A549 (cell line): ENCODE data around the gene RHOD. TPM values are rescaled to one million over a fixed set of nuclear protein-coding genes. Genes with fewer than 3 reads are reported as not detected.

ENCODE experiments used
- ATAC-seq, 2 experiments: fragments of 200-7000 bp in 1 of 2; fragments of >200 bp in 1 of 2; cut with Nextera tagmentation in 1 of 2; cut with Tn5 transposase in 1 of 2; 3 replicates each; pipeline versions ENCODE4 v1.8.0 to v1.9.1; 2018 to 2020; ENCODE audit warnings: mild to moderate bottlenecking in 1 of 2, moderate library complexity in 1 of 2
- CTCF ChIA-PET: fragments of 300-600 bp; sonication (Branson Sonifier 250); formaldehyde crosslinking; extraction: SDS; loops from one replicate; lab custom pipeline; 2021; ENCODE audit warnings: antibody characterized with exemption, inconsistent platforms; lab: Yijun Ruan, JAX
- POLR2A ChIA-PET: fragments of 350-600 bp; formaldehyde crosslinking; extraction: SDS; loops from one replicate; lab custom pipeline; 2021; ENCODE audit warnings: antibody characterized with exemption, inconsistent platforms; lab: Yijun Ruan, JAX
- DNase-seq, 2 experiments: peaks; one replicate each; pipeline versions ENCODE4 v3.0.0 to v3.0.0-alpha.2; 2011 to 2016; ENCODE audit warnings: low read depth in 1 of 2, low spot score in 1 of 2
- FAIRE-seq: peaks from 2 replicates; lab custom pipeline; 2011; peaks lifted over from hg19 to GRCh38; lab: Jason Lieb, UNC
- H3K27ac ChIP-seq, 2 experiments: fragments of >200 bp; sonication (Bioruptor Twin); formaldehyde crosslinking; 3 replicates each; pipeline ENCODE4 v1.5.1; 2016 to 2017
- H3K4me1 ChIP-seq: fragments of >200 bp; sonication (Bioruptor Twin); formaldehyde crosslinking; 3 replicates; pipeline ENCODE4 v1.6.1; 2016
- H3K4me2 ChIP-seq: fragments of >200 bp; sonication (Bioruptor Twin); formaldehyde crosslinking; 3 replicates; pipeline ENCODE4 v1.6.1; 2016
- H3K4me3 ChIP-seq: fragments of >200 bp; sonication (Bioruptor Twin); formaldehyde crosslinking; 3 replicates; pipeline ENCODE4 v1.5.1; 2016
- H3K9me3 ChIP-seq: fragments of >200 bp; sonication (Bioruptor Twin); formaldehyde crosslinking; 3 replicates; pipeline ENCODE4 v1.6.1; 2016
- ATOH8 ChIP-seq: fragments of 250-450 bp; sonication (Bioruptor Pico); IDR thresholded peaks from 2 replicates; pipeline ENCODE4 v1.5.0; 2020; ENCODE audit warnings: low read depth, mild to moderate bottlenecking, moderate library complexity
- E2F6 ChIP-seq: IDR thresholded peaks from 2 replicates; pipeline ENCODE4 v1.6.1; 2012; ENCODE audit warnings: low read depth, borderline replicate concordance
- EHF ChIP-seq: fragments of 250-450 bp; sonication (Bioruptor Pico); IDR thresholded peaks from 2 replicates; pipeline ENCODE4 v1.5.0; 2020; ENCODE audit warnings: mild to moderate bottlenecking
- EHMT2 ChIP-seq: fragments of 200-600 bp; sonication (generic); IDR thresholded peaks from 2 replicates; pipeline ENCODE4 v1.6.1; 2016; ENCODE audit warnings: antibody characterized with exemption, low read depth, mild to moderate bottlenecking, moderate library complexity
- ELK1 ChIP-seq: fragments of 150-350 bp; IDR thresholded peaks from 2 replicates; pipeline ENCODE4 v1.6.1; 2014; ENCODE audit warnings: low read depth, mild to moderate bottlenecking, low read length
- FOSB ChIP-seq: fragments of 250-450 bp; sonication (Bioruptor Pico); IDR thresholded peaks from 2 replicates; pipeline ENCODE4 v1.5.0; 2020; ENCODE audit warnings: mild to moderate bottlenecking, moderate library complexity
- HDAC2 ChIP-seq: fragments of 200-600 bp; sonication (generic); IDR thresholded peaks from 2 replicates; pipeline ENCODE4 v1.6.1; 2016
- HES2 ChIP-seq: fragments of >200 bp; sonication (Bioruptor Twin); formaldehyde crosslinking; IDR thresholded peaks from 2 replicates; pipeline ENCODE4 v1.6.1; 2016
- HEYL ChIP-seq: fragments of 250-450 bp; sonication (Bioruptor Pico); IDR thresholded peaks from 2 replicates; pipeline ENCODE4 v1.8.0; 2021; ENCODE audit warnings: mild to moderate bottlenecking, moderate library complexity
- HOXB5 ChIP-seq: fragments of 250-450 bp; sonication (Bioruptor Pico); IDR thresholded peaks from 2 replicates; pipeline ENCODE4 v1.5.0; 2020; ENCODE audit warnings: mild to moderate bottlenecking, moderate library complexity
- KDM5A ChIP-seq: fragments of 200-600 bp; sonication (generic); IDR thresholded peaks from 2 replicates; pipeline ENCODE4 v1.6.1; 2016; ENCODE audit warnings: antibody characterized with exemption, mild to moderate bottlenecking
- MAZ ChIP-seq: fragments of 150-350 bp; IDR thresholded peaks from 2 replicates; pipeline ENCODE4 v1.6.1; 2014; ENCODE audit warnings: antibody characterized with exemption, low read depth, low read length, borderline replicate concordance
- NR3C1 ChIP-seq: fragments of >200 bp; sonication (Bioruptor Twin); formaldehyde crosslinking; IDR thresholded peaks from 3 replicates; pipeline ENCODE4 v1.6.1; 2017
- TP53 ChIP-seq: fragments of 250-450 bp; sonication (Bioruptor Pico); IDR thresholded peaks from 2 replicates; pipeline ENCODE4 v1.5.0; 2021; ENCODE audit warnings: mild to moderate bottlenecking, moderate library complexity
- ZC3H11A ChIP-seq: fragments of 450-650 bp; IDR thresholded peaks from 2 replicates; pipeline ENCODE4 v1.6.1; 2014; ENCODE audit warnings: antibody characterized with exemption, mild to moderate bottlenecking
- ZFP36 ChIP-seq: fragments of 450-650 bp; IDR thresholded peaks from 2 replicates; pipeline ENCODE4 v1.6.1; 2014; ENCODE audit warnings: borderline replicate concordance; ENCODE audit not compliant: partially characterized antibody
- WGBS: methylation state at CpG from one replicate; pipeline ENCODE4 v1.1.6; 2017; ENCODE audit errors: missing lambda C conversion rate; 5-methylcytosine and 5-hydroxymethylcytosine counted together
- polyA plus RNA-seq, 4 experiments: library from polyadenylated mRNA; depleted of rRNA in 3 of 4; stranded (reverse); fragments of >200 nt; fragmentation: RNase III in 1 of 4; extraction: RNeasy Plus Mini Kit Qiagen cat#74134 plus additional on column Dnase treatment in 1 of 4; gene quantifications; 2 replicates in 3 of 4; 3 replicates in 1 of 4; pipeline ENCODE4 v1.2.3, GENCODE V29; 2011 to 2017

Gene RHOD
- polyA plus RNA-seq, 2 of the 4 experiments (the other 2 are of a cell fraction), result 13.6 to 33.2 TPM

GRCh38 chr11:67120881-67121710 lies 64.4 kb downstream of the RHOD start:
- Histone ChIP-seq H3K4me2 (peak overlapping the region; percentile 91), H3K4me3 (peak overlapping the region; percentile 86), H3K9me3 (no peaks in the 10 kb centered on the region)
- DNase-seq, result peak in 1 of 2 experiments; percentile 34
- 11% methylated on average over 9 of the region's 9 CpGs for WGBS
- no peak for FAIRE-seq
- ChIA-PET CTCF (interaction anchor here (0.6 to 2.0 kb wide), 4 partner anchors 21 to 107 kb away, joined by 3 to 7 read pairs (median 3); no protein-coding TSS in a partner anchor), POLR2A (no interaction called here)
- TF ChIP-seq EHF (CRISPR knock-in tag) (no peak), ATOH8 (no peak), ZFP36 (no peak), HES2 (no peak), EHMT2 (no peak), ZC3H11A (no peak), ELK1 (no peak), KDM5A (no peak), HOXB5 (CRISPR knock-in tag) (no peak), E2F6 (no peak), NR3C1 (no peak), FOSB (CRISPR knock-in tag) (no peak), MAZ (no peak), HDAC2 (no peak), TP53 (no peak), HEYL (no peak)
- TF ChIP-seq, all 56 proteins: peak for 0
- peaks cover 21% of the 10 kb centered on the region for H3K4me1 ChIP-seq
- H3K27ac ChIP-seq, result peak overlapping the region; percentile 95 to 99
- ATAC-seq, result no peak

Other genes starting within 250 kb of the RHOD start
- gene RCE1, start 213.4 kb upstream of the RHOD start, polyA plus RNA-seq (2011; rRNA removed), result 20.3 and 22.1 TPM in 2 replicates
- gene RCE1, start 213.4 kb upstream of the RHOD start, polyA plus RNA-seq (2017; fragmentation: RNase III; extraction: RNeasy Plus Mini Kit Qiagen cat#74134 plus additional on column Dnase treatment), result 21.3 to 23.3 TPM (median 22.5 TPM) in 3 replicates
- gene LRFN4, start 199.8 kb upstream of the RHOD start, polyA plus RNA-seq (2011; rRNA removed), result 7.9 and 8.8 TPM in 2 replicates
- gene LRFN4, start 199.8 kb upstream of the RHOD start, polyA plus RNA-seq (2017; fragmentation: RNase III; extraction: RNeasy Plus Mini Kit Qiagen cat#74134 plus additional on column Dnase treatment), result 33.9 to 50.0 TPM (median 44.7 TPM) in 3 replicates
- gene PC, start 98.5 kb upstream of the RHOD start, polyA plus RNA-seq (2011; rRNA removed), result 14.2 and 15.7 TPM in 2 replicates
- 31.3 to 53.5 TPM (median 45.9 TPM) in 3 replicates for gene PC, start 98.5 kb upstream of the RHOD start, polyA plus RNA-seq (2017; fragmentation: RNase III; extraction: RNeasy Plus Mini Kit Qiagen cat#74134 plus additional on column Dnase treatment)
- gene C11orf86, start 81.5 kb upstream of the RHOD start, polyA plus RNA-seq (2011; rRNA removed), result 9.3 and 10.8 TPM in 2 replicates
- gene C11orf86, start 81.5 kb upstream of the RHOD start, polyA plus RNA-seq (2017; fragmentation: RNase III; extraction: RNeasy Plus Mini Kit Qiagen cat#74134 plus additional on column Dnase treatment), result 39.7 to 59.6 TPM (median 56.4 TPM) in 3 replicates
- 1.4 and 2.4 TPM in 2 replicates for gene SYT12, start 33.7 kb upstream of the RHOD start, polyA plus RNA-seq (2011; rRNA removed)
- 6.6 to 10.6 TPM (median 9.6 TPM) in 3 replicates for gene SYT12, start 33.7 kb upstream of the RHOD start, polyA plus RNA-seq (2017; fragmentation: RNase III; extraction: RNeasy Plus Mini Kit Qiagen cat#74134 plus additional on column Dnase treatment)
- gene KDM2A, start 62.4 kb downstream of the RHOD start, polyA plus RNA-seq (2011; rRNA removed), result 42.8 and 48.0 TPM in 2 replicates
- gene KDM2A, start 62.4 kb downstream of the RHOD start, polyA plus RNA-seq (2017; fragmentation: RNase III; extraction: RNeasy Plus Mini Kit Qiagen cat#74134 plus additional on column Dnase treatment), result 34.5 TPM in 3 replicates
- gene GRK2, start 209.6 kb downstream of the RHOD start, polyA plus RNA-seq (2011; rRNA removed), result 20.1 and 20.5 TPM in 2 replicates
- gene GRK2, start 209.6 kb downstream of the RHOD start, polyA plus RNA-seq (2017; fragmentation: RNase III; extraction: RNeasy Plus Mini Kit Qiagen cat#74134 plus additional on column Dnase treatment), result 27.0 to 29.7 TPM (median 29.5 TPM) in 3 replicates
- 15.4 and 17.0 TPM in 2 replicates for gene ANKRD13D, start 232.5 kb downstream of the RHOD start, polyA plus RNA-seq (2011; rRNA removed)
- 22.5 to 24.5 TPM (median 24.2 TPM) in 3 replicates for gene ANKRD13D, start 232.5 kb downstream of the RHOD start, polyA plus RNA-seq (2017; fragmentation: RNase III; extraction: RNeasy Plus Mini Kit Qiagen cat#74134 plus additional on column Dnase treatment)
- 13.7 and 13.9 TPM in 2 replicates for gene SSH3, start 246.7 kb downstream of the RHOD start, polyA plus RNA-seq (2011; rRNA removed)
- 18.6 to 24.1 TPM (median 23.8 TPM) in 3 replicates for gene SSH3, start 246.7 kb downstream of the RHOD start, polyA plus RNA-seq (2017; fragmentation: RNase III; extraction: RNeasy Plus Mini Kit Qiagen cat#74134 plus additional on column Dnase treatment)